AG04450 (cell line): ENCODE measurements around the gene PTMA. TPM values are rescaled to one million over a fixed set of nuclear protein-coding genes. Genes with fewer than 3 reads are reported as not detected.

Experiments
- CTCF ChIA-PET: fragments of 300-600, 350-600 bp; formaldehyde crosslinking; extraction: SDS; loops from one replicate; lab custom pipeline; 2022; ENCODE audit warnings: antibody characterized with exemption, inconsistent platforms; lab: Charles Lee
- POLR2A ChIA-PET: fragments of 350-600 bp; formaldehyde crosslinking; extraction: SDS; loops from one replicate; lab custom pipeline; 2021; ENCODE audit warnings: antibody characterized with exemption, inconsistent platforms; lab: Yijun Ruan, JAX
- DNase-seq: peaks from one replicate; pipeline ENCODE4 v3.0.0-alpha.2; 2011; ENCODE audit warnings: low read depth, low spot score
- H3K27ac ChIP-seq: one replicate; pipeline ENCODE4 v1.5.1; 2012; ENCODE audit warnings: low read depth, low read length, control low read depth
- H3K27me3 ChIP-seq: one replicate; pipeline ENCODE4 v1.6.0; 2012; ENCODE audit warnings: low read length; ENCODE audit not compliant: control insufficient read depth, insufficient read depth
- H3K4me3 ChIP-seq: 2 replicates; pipeline ENCODE4 v1.5.1; 2011; ENCODE audit warnings: mild to moderate bottlenecking, low read depth, low read length, control low read depth
- H3K9me3 ChIP-seq: 2 replicates; pipeline ENCODE4 v1.5.1; 2012; ENCODE audit warnings: low read length; ENCODE audit not compliant: control insufficient read depth, insufficient read depth
- polyA plus RNA-seq: library from polyadenylated mRNA; depleted of rRNA; stranded (reverse); fragments of >200 nt; gene quantifications from 2 replicates; pipeline ENCODE4 v1.2.3, GENCODE V29; 2011
- TF ChIP-seq, protein P1 (sequence below): IDR thresholded peaks from 2 replicates; pipeline ENCODE4 v1.5.1; 2011; ENCODE audit warnings: low read depth, low read length, control low read depth, inconsistent platforms

Gene PTMA
- polyA plus RNA-seq, 1 experiment: 681 TPM

DNA sequence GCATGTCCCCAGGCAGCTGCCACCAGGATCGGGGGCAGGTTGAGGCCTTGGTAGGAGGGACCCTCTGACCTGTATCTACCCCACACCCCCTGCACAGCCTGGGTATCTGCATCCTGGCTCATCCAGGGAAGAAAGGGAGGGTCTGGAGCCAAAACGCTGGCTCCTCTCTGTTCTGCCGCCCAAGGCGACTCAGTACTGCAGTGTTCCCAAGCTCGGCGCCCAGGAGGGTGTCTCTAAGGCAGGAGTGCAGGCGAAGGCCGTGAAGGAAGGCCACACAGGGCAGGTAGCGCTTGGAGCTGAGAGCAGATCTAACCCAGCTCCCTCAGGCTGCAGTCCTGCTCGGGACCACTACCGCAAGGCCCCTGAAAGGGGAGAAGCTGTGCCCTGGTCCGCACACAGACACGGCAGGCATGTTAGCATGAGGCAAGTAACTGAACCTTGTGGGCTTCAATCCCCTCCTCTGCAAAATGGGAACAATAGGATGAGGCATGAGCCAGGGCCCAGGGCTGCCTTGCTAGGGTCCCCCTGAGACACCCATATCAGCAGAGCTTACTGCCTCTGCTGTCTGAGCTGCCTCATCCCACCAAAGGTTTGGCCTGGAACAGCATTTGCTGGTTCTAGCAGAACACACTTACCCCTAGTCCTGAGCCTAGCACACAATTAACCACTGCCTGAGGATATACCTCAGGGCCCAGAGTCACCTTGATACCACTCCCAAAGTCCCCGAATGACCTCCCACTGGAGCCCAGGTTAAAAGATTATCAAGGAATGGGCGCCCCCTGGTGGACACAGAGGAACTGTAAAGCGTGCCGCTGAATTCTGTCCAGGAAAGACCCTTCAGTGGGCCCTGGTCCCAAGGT, 6.5 kb downstream of the PTMA start:
- H3K9me3 ChIP-seq: peaks cover 3% of the 10 kb centered on the region; the same call in 1 of the 2 replicates
- no peaks in the 10 kb centered on the region for H3K27me3 ChIP-seq
- TF ChIP-seq, protein P1, sequence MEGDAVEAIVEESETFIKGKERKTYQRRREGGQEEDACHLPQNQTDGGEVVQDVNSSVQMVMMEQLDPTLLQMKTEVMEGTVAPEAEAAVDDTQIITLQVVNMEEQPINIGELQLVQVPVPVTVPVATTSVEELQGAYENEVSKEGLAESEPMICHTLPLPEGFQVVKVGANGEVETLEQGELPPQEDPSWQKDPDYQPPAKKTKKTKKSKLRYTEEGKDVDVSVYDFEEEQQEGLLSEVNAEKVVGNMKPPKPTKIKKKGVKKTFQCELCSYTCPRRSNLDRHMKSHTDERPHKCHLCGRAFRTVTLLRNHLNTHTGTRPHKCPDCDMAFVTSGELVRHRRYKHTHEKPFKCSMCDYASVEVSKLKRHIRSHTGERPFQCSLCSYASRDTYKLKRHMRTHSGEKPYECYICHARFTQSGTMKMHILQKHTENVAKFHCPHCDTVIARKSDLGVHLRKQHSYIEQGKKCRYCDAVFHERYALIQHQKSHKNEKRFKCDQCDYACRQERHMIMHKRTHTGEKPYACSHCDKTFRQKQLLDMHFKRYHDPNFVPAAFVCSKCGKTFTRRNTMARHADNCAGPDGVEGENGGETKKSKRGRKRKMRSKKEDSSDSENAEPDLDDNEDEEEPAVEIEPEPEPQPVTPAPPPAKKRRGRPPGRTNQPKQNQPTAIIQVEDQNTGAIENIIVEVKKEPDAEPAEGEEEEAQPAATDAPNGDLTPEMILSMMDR: peak; percentile 76
- ChIA-PET POLR2A (interaction anchor here (0.7 to 2.0 kb wide), 5 partner anchors 25 to 102 kb away, joined by 3 to 10 read pairs (median 4); no protein-coding TSS in a partner anchor), CTCF (interaction anchor here (0.6 to 8.9 kb wide), 41 partner anchors 10 to 250 kb away, joined by 3 to 227 read pairs (median 4); partner anchors contain the start of genes COPS7B and NCL)
- H3K4me3 ChIP-seq: no peak overlapping the region
- DNase-seq: no peak
- peak overlapping the region; percentile 75 for H3K27ac ChIP-seq

DNA sequence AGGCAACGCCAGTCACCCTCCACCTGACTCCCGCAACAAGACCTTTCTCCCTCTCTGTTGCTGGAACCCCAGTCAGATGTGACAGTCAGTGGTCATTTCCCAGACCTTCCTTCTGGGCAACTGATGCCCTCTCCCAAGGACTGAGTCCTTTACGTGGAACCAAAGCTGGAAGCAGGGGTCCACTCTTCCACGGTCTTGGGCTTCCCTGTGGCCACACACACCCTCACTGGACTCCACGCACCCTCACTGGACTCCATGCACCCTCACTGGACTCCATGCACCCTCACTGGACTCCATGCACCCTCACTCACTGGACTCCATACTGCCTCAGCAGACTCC, 7.1 kb downstream of the PTMA start:
- ChIA-PET CTCF (interaction anchor here (0.6 to 8.9 kb wide), 18 partner anchors 9 to 153 kb away, joined by 3 to 227 read pairs (median 7); no protein-coding TSS in a partner anchor), POLR2A (interaction anchor here (2.0 kb wide), 2 partner anchors 38 to 49 kb away, joined by 10 read pairs; no protein-coding TSS in a partner anchor)
- H3K9me3 ChIP-seq: peaks cover 3% of the 10 kb centered on the region; the same call in 1 of the 2 replicates
- DNase-seq: no peak
- peak overlapping the region; percentile 31 for H3K27ac ChIP-seq
- no peaks in the 10 kb centered on the region for H3K27me3 ChIP-seq
- H3K4me3 ChIP-seq: no peak overlapping the region
- TF ChIP-seq, protein P1: no peak

DNA sequence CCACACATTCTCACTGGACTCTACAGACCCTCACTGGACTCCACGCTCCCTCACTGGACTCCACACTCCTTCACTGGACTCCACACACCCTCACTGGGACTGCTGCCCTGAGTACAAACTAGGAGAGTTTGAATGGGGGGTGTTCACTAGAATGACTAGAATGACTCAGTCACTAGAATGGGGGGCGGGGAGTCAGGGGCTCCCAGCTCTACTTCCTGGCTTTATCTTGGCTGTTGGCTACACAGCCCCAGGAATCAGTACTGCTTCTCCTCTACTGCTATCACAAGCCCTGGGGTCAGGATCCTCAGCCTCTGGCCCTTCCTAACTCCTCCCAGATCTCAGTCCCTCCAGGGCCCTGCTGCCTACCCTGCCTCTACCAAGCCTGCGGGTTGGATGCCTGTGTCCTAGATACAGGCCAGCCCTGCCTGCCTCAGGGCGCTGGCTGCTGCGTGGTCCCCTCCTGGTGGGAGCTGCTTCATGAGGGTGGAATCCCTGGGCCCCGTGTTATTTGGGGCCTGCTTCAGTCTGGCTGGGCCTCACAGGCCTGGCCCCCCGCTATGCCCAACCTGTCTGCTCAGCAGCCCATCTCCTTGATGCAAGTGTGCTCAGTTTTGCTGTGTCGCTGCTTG, 7.8 kb downstream of the PTMA start:
- DNase-seq: no peak
- H3K27ac ChIP-seq: peak overlapping the region; percentile 62
- TF ChIP-seq, protein P1: no peak
- peaks cover 3% of the 10 kb centered on the region; the same call in 1 of the 2 replicates for H3K9me3 ChIP-seq
- POLR2A ChIA-PET: interaction anchor here (0.5 to 2.0 kb wide), 3 partner anchors 9 to 65 kb away, joined by 3 to 10 read pairs (median 7); partner anchors contain the start of gene PDE6D
- CTCF ChIA-PET: interaction anchor here (0.6 to 8.9 kb wide), 16 partner anchors 9 to 154 kb away, joined by 3 to 227 read pairs (median 5); no protein-coding TSS in a partner anchor
- H3K4me3 ChIP-seq: no peak overlapping the region
- no peaks in the 10 kb centered on the region for H3K27me3 ChIP-seq

DNA sequence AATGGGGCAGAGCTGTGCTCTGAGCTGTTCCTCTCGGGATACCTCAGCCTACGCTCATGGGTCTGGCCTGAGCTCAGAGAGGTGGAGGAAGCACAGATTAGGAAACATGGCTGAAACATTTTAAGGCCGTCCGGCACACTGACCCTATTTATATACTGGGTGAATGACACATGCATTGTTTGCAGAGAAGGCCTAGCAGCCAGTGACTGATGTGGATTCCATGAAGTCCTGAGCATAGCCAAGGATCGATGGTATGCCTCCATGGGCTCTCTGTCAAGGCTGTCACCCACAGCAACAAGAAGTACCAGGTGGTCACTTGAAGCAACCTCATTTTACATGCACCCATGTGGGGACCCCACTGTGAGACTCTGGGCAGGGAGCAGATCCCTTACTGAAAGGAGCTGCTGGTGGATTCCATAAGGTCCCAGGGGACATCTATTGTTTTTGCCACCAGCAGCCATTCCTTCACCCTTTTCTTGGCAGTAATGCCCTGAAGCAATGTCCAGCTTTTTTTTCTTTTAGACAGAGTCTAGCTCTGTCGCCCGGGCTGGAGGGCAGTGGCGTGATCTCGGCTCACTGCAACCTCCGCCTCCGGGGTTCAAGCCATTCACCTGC, 8.4 kb downstream of the PTMA start:
- no peak for DNase-seq
- POLR2A ChIA-PET: interaction anchor here (0.5 to 1.3 kb wide), 3 partner anchors 8 to 64 kb away, joined by 3 to 9 read pairs (median 7); partner anchors contain the start of genes PDE6D and PTMA
- Histone ChIP-seq H3K9me3 (peaks cover 3% of the 10 kb centered on the region; the same call in 1 of the 2 replicates), H3K27me3 (no peaks in the 10 kb centered on the region), H3K4me3 (no peak overlapping the region), H3K27ac (peak overlapping the region; percentile 62)
- CTCF ChIA-PET: interaction anchor here (0.6 to 8.9 kb wide), 10 partner anchors 8 to 115 kb away, joined by 3 to 227 read pairs (median 5); no protein-coding TSS in a partner anchor
- TF ChIP-seq, protein P1: no peak
